HepG2 (cell line): ENCODE measurements around the gene PRR29. TPM values are rescaled to one million over a fixed set of nuclear protein-coding genes. Genes with fewer than 3 reads are reported as not detected.
A peak's percentile ranks its signal among the peaks of the same experiment; 100 is the strongest.

ENCODE experiments used
- ATAC-seq: fragments of 200-7000 bp; cut with Tn5 transposase; 3 replicates; pipeline ENCODE4 v1.9.1; 2020; ENCODE audit warnings: mild to moderate bottlenecking, moderate library complexity
- BruUV-seq: library from RNA; stranded (reverse); fragments of 400-500 nt; replicated peaks from 2 replicates; lab custom pipeline; 2021; lab: Mats Ljungman, UMichigan
- CTCF ChIA-PET: fragments of 300-600 bp; formaldehyde crosslinking; extraction: SDS; loops from one replicate; lab custom pipeline; 2021; ENCODE audit warnings: low total read pairs, inconsistent platforms, low intra/inter-chr PET ratio; lab: Yijun Ruan, JAX
- POLR2A ChIA-PET: fragments of 350-600 bp; sonication (Branson Sonifier 250); formaldehyde crosslinking; loops from one replicate; lab custom pipeline; 2020; ENCODE audit warnings: antibody characterized with exemption, inconsistent platforms; lab: Yijun Ruan, JAX
- DNase-seq: peaks from one replicate; pipeline ENCODE4 v3.0.0-alpha.2; 2015; ENCODE audit warnings: low spot score
- FAIRE-seq: peaks from 3 replicates; lab custom pipeline; 2011; peaks lifted over from hg19 to GRCh38; lab: Jason Lieb, UNC
- H2AFZ ChIP-seq: one replicate; pipeline ENCODE4 v1.6.1; 2011; ENCODE audit warnings: low read length, inconsistent platforms
- H3K27ac ChIP-seq: fragments of 300-600 bp; 3 replicates; pipeline ENCODE4 v1.8.0; 2011; ENCODE audit warnings: mixed run types, mild to moderate bottlenecking, mixed read lengths, low read length, inconsistent platforms; ENCODE audit not compliant: insufficient read depth; ENCODE audit errors: extremely low read length
- H3K27me3 ChIP-seq, 2 experiments: fragments of 200-600 bp in 1 of 2; 2 replicates in 1 of 2; 3 replicates in 1 of 2; pipeline versions ENCODE4 v1.6.0 to v1.8.0; 2011; ENCODE audit warnings: low read length in 2 of 2, mild to moderate bottlenecking in 2 of 2, moderate library complexity in 2 of 2, inconsistent platforms in 1 of 2; ENCODE audit not compliant: insufficient read depth in 2 of 2, control insufficient read depth in 1 of 2
- H3K36me3 ChIP-seq, 2 experiments: fragments of 200-600 bp in 1 of 2; replicated peaks in 1 of 2; 2 replicates in 1 of 2; 3 replicates in 1 of 2; pipeline versions ENCODE4 v1.5.1 to v1.8.0; 2011; ENCODE audit warnings: low read length in 2 of 2, inconsistent platforms in 1 of 2; ENCODE audit not compliant: insufficient read depth in 2 of 2, control insufficient read depth in 1 of 2
- H3K4me1 ChIP-seq: 2 replicates; pipeline ENCODE4 v1.5.1; 2012; ENCODE audit warnings: low read length, inconsistent platforms; ENCODE audit not compliant: insufficient read depth
- H3K4me2 ChIP-seq: 2 replicates; pipeline ENCODE4 v1.6.0; 2011; ENCODE audit warnings: low read depth, low read length, inconsistent platforms
- H3K4me3 ChIP-seq, 3 experiments: fragments of 200-600 bp in 1 of 3; sonication (generic), shearing (Covaris generic) in 1 of 3; replicated peaks in 1 of 3; 2 replicates each; pipeline ENCODE4 v1.5.1; 2011 to 2016; ENCODE audit warnings: low read length in 3 of 3, inconsistent platforms in 2 of 3, low read depth in 2 of 3, mild to moderate bottlenecking in 2 of 3, control low read depth in 1 of 3, mixed read lengths in 1 of 3; ENCODE audit not compliant: insufficient read depth in 1 of 3
- H3K79me2 ChIP-seq: one replicate; pipeline ENCODE4 v1.6.1; 2011; ENCODE audit warnings: low read length, inconsistent platforms; ENCODE audit not compliant: insufficient read depth
- H3K9ac ChIP-seq: 2 replicates; pipeline ENCODE4 v1.6.0; 2011; ENCODE audit warnings: mild to moderate bottlenecking, low read depth, low read length, inconsistent platforms; ENCODE audit not compliant: insufficient read depth
- H3K9me3 ChIP-seq: 2 replicates; pipeline ENCODE4 v1.5.1; 2012; ENCODE audit warnings: mild to moderate bottlenecking, low read length
- H4K20me1 ChIP-seq: 2 replicates; pipeline ENCODE4 v1.6.0; 2011; ENCODE audit warnings: inconsistent platforms, mild to moderate bottlenecking, low read length, moderate library complexity; ENCODE audit not compliant: insufficient read depth
- FOXO4 ChIP-seq: sonication (generic); formaldehyde crosslinking; conservative IDR thresholded peaks from 2 replicates; pipeline ENCODE4 v1.8.1; 2023; ENCODE audit warnings: missing genetic modification reagents
- GTF2F1 ChIP-seq: fragments of 150-350 bp; IDR thresholded peaks from 2 replicates; pipeline ENCODE4 v1.6.1; 2014; ENCODE audit warnings: low read length
- MYC ChIP-seq: sonication (generic); formaldehyde crosslinking; IDR thresholded peaks from 2 replicates; pipeline ENCODE4 v1.9.0; 2021; ENCODE audit warnings: missing genetic modification reagents, borderline replicate concordance
- NCOR1 ChIP-seq: fragments of 200-600 bp; sonication (generic); IDR thresholded peaks from 2 replicates; pipeline ENCODE4 v1.7.0; 2017; ENCODE audit warnings: antibody characterized with exemption, low read length, borderline replicate concordance
- PREB ChIP-seq: sonication (generic); formaldehyde crosslinking; IDR thresholded peaks from 2 replicates; pipeline ENCODE4 v1.4.0; 2020; ENCODE audit warnings: missing genetic modification reagents
- RFX3 ChIP-seq: IDR thresholded peaks from 2 replicates; pipeline ENCODE4 v1.6.1; 2016; ENCODE audit warnings: missing biosample characterization, missing genetic modification reagents
- SIN3A ChIP-seq: IDR thresholded peaks from 2 replicates; pipeline ENCODE4 v1.6.1; 2011; ENCODE audit warnings: low read depth, mild to moderate bottlenecking, control low read depth, low read length, borderline replicate concordance
- SMAD9 ChIP-seq: sonication (generic); formaldehyde crosslinking; IDR thresholded peaks from 2 replicates; pipeline ENCODE4 v1.5.1; 2020; ENCODE audit warnings: mild to moderate bottlenecking, missing genetic modification reagents
- ZBTB14 ChIP-seq: sonication (generic); formaldehyde crosslinking; IDR thresholded peaks from 2 replicates; pipeline ENCODE4 v1.4.0; 2020; ENCODE audit warnings: missing genetic modification reagents
- ZNF143 ChIP-seq: sonication (generic); formaldehyde crosslinking; IDR thresholded peaks from 2 replicates; pipeline ENCODE4 v1.4.0; 2020; ENCODE audit warnings: missing genetic modification reagents
- ZNF235 ChIP-seq: sonication (generic); formaldehyde crosslinking; IDR thresholded peaks from 2 replicates; pipeline ENCODE4 v1.8.1; 2023; ENCODE audit warnings: mild to moderate bottlenecking, missing genetic modification reagents, borderline replicate concordance
- ZNF646 ChIP-seq: sonication (generic); formaldehyde crosslinking; IDR thresholded peaks from 2 replicates; pipeline ENCODE4 v1.9.0; 2021; ENCODE audit warnings: mild to moderate bottlenecking, missing genetic modification reagents
- ZNF713 ChIP-seq: sonication (generic); formaldehyde crosslinking; IDR thresholded peaks from 2 replicates; pipeline ENCODE4 v1.4.0; 2020; ENCODE audit warnings: mild to moderate bottlenecking, missing genetic modification reagents
- ZSCAN25 ChIP-seq: sonication (generic); formaldehyde crosslinking; IDR thresholded peaks from 2 replicates; pipeline ENCODE4 v1.8.0; 2022; ENCODE audit warnings: mild to moderate bottlenecking, missing genetic modification reagents
- WGBS: methylation state at CpG from one replicate; pipeline ENCODE4 v1.1.6; 2017; ENCODE audit warnings: low lambda C conversion rate; 5-methylcytosine and 5-hydroxymethylcytosine counted together
- in situ Hi-C: cut with HindIII; loops from 2 replicates; pipeline ENCODE4 v1.10.0; 2017; ENCODE audit warnings: low pct_unique_long_range_greater_than_20kb; ENCODE audit not compliant: extremely low pct_ligation_motif_present
- intact Hi-C: fragments of 100-400 bp; cut with micrococcal nuclease; formaldehyde crosslinking; loops from one replicate; pipeline ENCODE4 v1.10.0; 2022; ENCODE audit not compliant: unreplicated experiment
- polyA plus RNA-seq, 8 experiments: library from polyadenylated mRNA; depleted of rRNA in 3 of 8; stranded (reverse) in 7 of 8; unstranded in 1 of 8; fragments of >200 nt; fragmentation: Illumina TruSeq in 4 of 8; extraction: Trizol in 4 of 8; gene quantifications; 2 replicates each; pipeline versions ENCODE4 v1.2.1 to v1.2.3, GENCODE V29; 2011 to 2016; ENCODE audit warnings: low read depth in 4 of 8, missing spikeins in 1 of 8, mixed read lengths in 1 of 8; ENCODE audit not compliant: insufficient read depth in 1 of 8
- total RNA-seq, 5 experiments: library from RNA; depleted of rRNA; stranded (reverse); fragments of >200 nt; fragmentation: Illumina TruSeq; extraction: Trizol; gene quantifications; 2 replicates each; pipeline ENCODE4 v1.2.3, GENCODE V29; 2016; ENCODE audit warnings: low read depth in 1 of 5

PRR29 gene
- total and polyA plus RNA-seq, 2 of the 13 experiments (the other 11 are each of a cell fraction or from before 2014, with no cell fraction given): 0.07 to 0.20 TPM

- Histone ChIP-seq H3K27me3 (peaks cover 16 to 48% of the 10 kb centered on the region in 2 experiments; a peak in 4 of 5 replicates), H3K4me3 (peak overlapping the region in 1 of 3 experiments; percentile 31; a peak in 1 of 6 replicates), H3K9me3 (no peaks in the 10 kb centered on the region), H3K9ac (no peak overlapping the region), H3K79me2 (no peaks in the 10 kb centered on the region), H4K20me1 (no peaks in the 10 kb centered on the region), H2AFZ (no peak overlapping the region), H3K36me3 (no peaks in the 10 kb centered on the region), H3K27ac (no peak overlapping the region), H3K4me2 (peak overlapping the region; percentile 57), H3K4me1 (peaks cover 27% of the 10 kb centered on the region)
- ATAC-seq (no peak), FAIRE-seq (no peak), DNase-seq (no peak)
- no TSS peak for BruUV-seq
- WGBS: 70% methylated on average over 21 of the region's 21 CpGs
- in situ Hi-C loops (no loop called here), intact Hi-C loops (loop anchor here (5.0 kb wide), 1 partner anchor 72 kb away; the partner anchor contains the start of gene GH1)
- CTCF ChIA-PET: interaction anchor here (0.6 to 2.5 kb wide), 3 partner anchors 43 to 77 kb away, joined by 3 to 27 read pairs (median 6); partner anchors contain the start of gene GH1
- POLR2A ChIA-PET: no interaction called here
- TF ChIP-seq NCOR1 (no peak), ZNF646 (0 out of 2 replicates have a peak, but pooled peaks have one; percentile 15), GTF2F1 (no peak), ZNF235 (CRISPR knock-in tag) (no peak), ZBTB14 (no peak), RFX3 (CRISPR knock-in tag) (no peak), ZSCAN25 (no peak), SIN3A (no peak), SMAD9 (CRISPR knock-in tag) (no peak), FOXO4 (CRISPR knock-in tag) (no peak), PREB (no peak), ZNF713 (CRISPR knock-in tag) (no peak), ZNF143 (CRISPR knock-in tag) (no peak), MYC (CRISPR knock-in tag) (0 out of 2 replicates have a peak, but pooled peaks have one; percentile 9)
Observed at GRCh38 chr17:63989622-63990345, 8.4 kb upstream of the PRR29 start.
